ENCODE measurements around the gene NKAIN2.

DNA sequence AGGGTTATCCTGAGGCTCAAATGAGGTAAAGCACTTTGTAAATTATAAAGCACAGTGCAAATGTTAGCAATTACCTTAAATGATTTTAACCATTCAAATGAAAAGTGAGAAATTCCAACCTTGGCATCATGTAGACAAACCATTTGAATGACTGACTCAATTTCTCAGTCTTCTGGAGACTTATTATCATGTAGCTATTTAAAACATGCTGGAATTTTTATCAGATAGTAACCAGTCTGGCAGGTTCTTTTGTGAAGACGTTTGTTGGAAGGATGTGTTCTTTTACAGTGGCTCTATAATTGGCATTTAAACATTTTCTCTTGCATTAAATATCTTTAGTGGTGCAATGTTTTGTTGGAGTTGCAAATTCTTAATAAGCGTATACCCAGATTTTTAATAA lies 386.6 kb downstream of the NKAIN2 start:
- TF ChIP-seq POLR2A (IDR thresholded peaks at IDR 0.05), result no peak
- TF ChIP-seq, protein P1, sequence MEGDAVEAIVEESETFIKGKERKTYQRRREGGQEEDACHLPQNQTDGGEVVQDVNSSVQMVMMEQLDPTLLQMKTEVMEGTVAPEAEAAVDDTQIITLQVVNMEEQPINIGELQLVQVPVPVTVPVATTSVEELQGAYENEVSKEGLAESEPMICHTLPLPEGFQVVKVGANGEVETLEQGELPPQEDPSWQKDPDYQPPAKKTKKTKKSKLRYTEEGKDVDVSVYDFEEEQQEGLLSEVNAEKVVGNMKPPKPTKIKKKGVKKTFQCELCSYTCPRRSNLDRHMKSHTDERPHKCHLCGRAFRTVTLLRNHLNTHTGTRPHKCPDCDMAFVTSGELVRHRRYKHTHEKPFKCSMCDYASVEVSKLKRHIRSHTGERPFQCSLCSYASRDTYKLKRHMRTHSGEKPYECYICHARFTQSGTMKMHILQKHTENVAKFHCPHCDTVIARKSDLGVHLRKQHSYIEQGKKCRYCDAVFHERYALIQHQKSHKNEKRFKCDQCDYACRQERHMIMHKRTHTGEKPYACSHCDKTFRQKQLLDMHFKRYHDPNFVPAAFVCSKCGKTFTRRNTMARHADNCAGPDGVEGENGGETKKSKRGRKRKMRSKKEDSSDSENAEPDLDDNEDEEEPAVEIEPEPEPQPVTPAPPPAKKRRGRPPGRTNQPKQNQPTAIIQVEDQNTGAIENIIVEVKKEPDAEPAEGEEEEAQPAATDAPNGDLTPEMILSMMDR (IDR thresholded peaks at IDR 0.05 in 4 of 5, conservative IDR thresholded peaks at IDR 0.05 in 1 of 5), result no peak
